GM23248 (cell line): ENCODE results near the gene ATP5PO. TPM values are rescaled to one million over a fixed set of nuclear protein-coding genes. Genes with fewer than 3 reads are reported as not detected.

Source experiments
- DNase-seq: peaks from one replicate; pipeline ENCODE4 v3.0.0-alpha.2; 2015
- H2AFZ ChIP-seq: fragments of 200-600 bp; sonication (generic); 2 replicates; pipeline ENCODE4 v1.6.1; 2016; ENCODE audit warnings: antibody characterized with exemption
- H3F3A ChIP-seq: fragments of 200-600 bp; sonication (generic); 2 replicates; pipeline ENCODE4 v1.6.1; 2016; ENCODE audit warnings: mild to moderate bottlenecking, antibody characterized with exemption, mixed run types; ENCODE audit not compliant: insufficient read depth
- H3K27ac ChIP-seq: fragments of 200-600 bp; sonication (generic); 2 replicates; pipeline ENCODE4 v1.5.1; 2016; ENCODE audit warnings: mild to moderate bottlenecking
- H3K27me3 ChIP-seq: fragments of 200-600 bp; sonication (generic); replicated peaks from 2 replicates; pipeline ENCODE4 v1.6.1; 2016; ENCODE audit warnings: mild to moderate bottlenecking; ENCODE audit not compliant: insufficient read depth
- H3K36me3 ChIP-seq: fragments of 200-600 bp; sonication (generic); 2 replicates; pipeline ENCODE4 v1.6.1; 2016; ENCODE audit warnings: low read depth, mild to moderate bottlenecking
- H3K4me1 ChIP-seq: fragments of 200-600 bp; sonication (generic); 2 replicates; pipeline ENCODE4 v1.6.1; 2016; ENCODE audit warnings: mild to moderate bottlenecking; ENCODE audit not compliant: insufficient read depth
- H3K4me2 ChIP-seq: fragments of 200-600 bp; sonication (generic); one replicate; pipeline ENCODE4 v1.6.1; 2016; ENCODE audit warnings: mild to moderate bottlenecking; ENCODE audit not compliant: unreplicated experiment
- H3K4me3 ChIP-seq: fragments of 200-600 bp; sonication (generic); 2 replicates; pipeline ENCODE4 v1.5.1; 2016; ENCODE audit warnings: mild to moderate bottlenecking
- H3K79me2 ChIP-seq: fragments of 200-600 bp; sonication (generic); 2 replicates; pipeline ENCODE4 v1.6.1; 2016; ENCODE audit warnings: mild to moderate bottlenecking; ENCODE audit not compliant: insufficient read depth
- H3K9ac ChIP-seq: fragments of 200-600 bp; sonication (generic); 2 replicates; pipeline ENCODE4 v1.6.1; 2016; ENCODE audit warnings: mild to moderate bottlenecking
- H3K9me2 ChIP-seq: fragments of 200-600 bp; sonication (generic); 2 replicates; pipeline ENCODE4 v1.6.1; 2016; ENCODE audit warnings: mixed run types, mild to moderate bottlenecking, moderate library complexity; ENCODE audit not compliant: insufficient read depth
- H3K9me3 ChIP-seq: fragments of 200-600 bp; sonication (generic); one replicate; pipeline ENCODE4 v1.6.1; 2017; ENCODE audit warnings: low read depth
- H4K20me1 ChIP-seq: fragments of 200-600 bp; sonication (generic); 2 replicates; pipeline ENCODE4 v1.6.0; 2016; ENCODE audit not compliant: insufficient read depth
- EZH2 ChIP-seq: fragments of 200-600 bp; sonication (generic); IDR thresholded peaks from 2 replicates; pipeline ENCODE4 v1.6.1; 2018; ENCODE audit warnings: antibody characterized with exemption, mild to moderate bottlenecking; ENCODE audit not compliant: insufficient read depth, poor library complexity, severe bottlenecking
- EZH2phosphoT487 ChIP-seq: fragments of 200-600 bp; sonication (generic); IDR thresholded peaks from 2 replicates; pipeline ENCODE4 v1.6.1; 2018; ENCODE audit warnings: antibody characterized with exemption, moderate library complexity, mild to moderate bottlenecking, low read depth; ENCODE audit not compliant: insufficient read depth
- WGBS, 2 experiments: methylation state at CpG; one replicate each; pipeline ENCODE4 v1.1.6; 2015 to 2017; ENCODE audit warnings: low lambda C conversion rate in 2 of 2, low coverage in 1 of 2; ENCODE audit errors: missing lambda C conversion rate in 2 of 2; 5-methylcytosine and 5-hydroxymethylcytosine counted together
- in situ Hi-C: fragments of 300-500 bp; cut with MboI; formaldehyde crosslinking; loops from 2 replicates; pipeline ENCODE4 v1.15.0; 2020
- polyA plus RNA-seq: library from polyadenylated mRNA; unstranded; fragments of >200 nt; fragmentation: Nextera tagmentation; extraction: Ambion mirVana; gene quantifications from 2 replicates; pipeline ENCODE4 v1.2.1, GENCODE V29; 2016
- total RNA-seq: library from RNA; depleted of rRNA; stranded (reverse); fragments of >200 nt; shearing (Covaris generic); gene quantifications from 2 replicates; pipeline ENCODE4 v1.2.3, GENCODE V29; 2014

Gene ATP5PO
- total and polyA plus RNA-seq, 2 experiments from 2014 or later = 122 to 237 TPM

GRCh38 chr21:33947451-33948095 is 32.0 kb upstream of the ATP5PO start:
- no peaks in the 10 kb centered on the region for H3K36me3 ChIP-seq
- peaks cover 18% of the 10 kb centered on the region for H3K4me1 ChIP-seq
- TF ChIP-seq EZH2phosphoT487 (no peak), EZH2 (no peak)
- DNase-seq = peak; percentile 99
- H3K9me2 ChIP-seq = no peaks in the 10 kb centered on the region
- no peaks in the 10 kb centered on the region for H3K79me2 ChIP-seq
- 3 to 4% methylated on average over 9 of the region's 9 CpGs for WGBS, 2 experiments
- H3K9me3 ChIP-seq = no peaks in the 10 kb centered on the region
- H2AFZ ChIP-seq = peak overlapping the region; percentile 55; the same call in 1 of the 2 replicates
- H4K20me1 ChIP-seq = no peaks in the 10 kb centered on the region
- peak overlapping the region; percentile 69 for H3K4me3 ChIP-seq
- in situ Hi-C loops = no loop called here
- peak overlapping the region; percentile 65 for H3K27ac ChIP-seq
- no peaks in the 10 kb centered on the region for H3K27me3 ChIP-seq
- H3K9ac ChIP-seq = peak overlapping the region; percentile 60
- H3K4me2 ChIP-seq = peak overlapping the region; percentile 88
- H3F3A ChIP-seq = peaks cover 11% of the 10 kb centered on the region; the same call in 1 of the 2 replicates

GRCh38 chr21:33945652-33946270 is 30.2 kb upstream of the ATP5PO start:
- TF ChIP-seq EZH2 = no peak
- no peak for TF ChIP-seq EZH2phosphoT487
- peaks cover 18% of the 10 kb centered on the region for H3K4me1 ChIP-seq
- no peaks in the 10 kb centered on the region for H3K79me2 ChIP-seq
- no peak overlapping the region for H3K4me3 ChIP-seq
- no peak overlapping the region for H3K27ac ChIP-seq
- WGBS, 2 experiments = 89 to 93% methylated on average over 2 of the region's 2 CpGs
- H4K20me1 ChIP-seq = no peaks in the 10 kb centered on the region
- H3K9me3 ChIP-seq = no peaks in the 10 kb centered on the region
- in situ Hi-C loops = no loop called here
- H3K27me3 ChIP-seq = no peaks in the 10 kb centered on the region
- H3K9ac ChIP-seq = no peak overlapping the region
- H3K36me3 ChIP-seq = no peaks in the 10 kb centered on the region
- H3F3A ChIP-seq = peaks cover 11% of the 10 kb centered on the region; the same call in 1 of the 2 replicates
- DNase-seq = no peak
- no peaks in the 10 kb centered on the region for H3K9me2 ChIP-seq
- no peak overlapping the region for H3K4me2 ChIP-seq
- no peak overlapping the region for H2AFZ ChIP-seq

GRCh38 chr21:33944185-33944763 is 28.7 kb upstream of the ATP5PO start:
- Histone ChIP-seq H3K4me3 (no peak overlapping the region), H3K9me2 (no peaks in the 10 kb centered on the region), H3K27me3 (no peaks in the 10 kb centered on the region), H3K9me3 (no peaks in the 10 kb centered on the region), H3K36me3 (no peaks in the 10 kb centered on the region), H2AFZ (no peak overlapping the region), H3K4me2 (no peak overlapping the region), H3K27ac (no peak overlapping the region), H3F3A (peaks cover 11% of the 10 kb centered on the region; the same call in 1 of the 2 replicates), H3K79me2 (no peaks in the 10 kb centered on the region), H4K20me1 (no peaks in the 10 kb centered on the region), H3K9ac (no peak overlapping the region), H3K4me1 (peaks cover 18% of the 10 kb centered on the region)
- 88 to 97% methylated on average over 1 of the region's 1 CpG for WGBS, 2 experiments
- in situ Hi-C loops = no loop called here
- DNase-seq = no peak
- TF ChIP-seq EZH2 = no peak
- no peak for TF ChIP-seq EZH2phosphoT487

- no peak overlapping the region for H3K4me2 ChIP-seq
- WGBS, 2 experiments = 92 to 94% methylated on average over 2 of the region's 2 CpGs
- DNase-seq = no peak
- peaks cover 9% of the 10 kb centered on the region; the same call in 1 of the 2 replicates for H3F3A ChIP-seq
- no peak overlapping the region for H2AFZ ChIP-seq
- TF ChIP-seq EZH2phosphoT487 (no peak), EZH2 (no peak)
- in situ Hi-C loops = no loop called here
- no peaks in the 10 kb centered on the region for H3K79me2 ChIP-seq
- H3K4me1 ChIP-seq = peaks cover 13% of the 10 kb centered on the region
- no peak overlapping the region for H3K27ac ChIP-seq
- no peaks in the 10 kb centered on the region for H3K9me2 ChIP-seq
- H3K9ac ChIP-seq = no peak overlapping the region
- H3K27me3 ChIP-seq = no peaks in the 10 kb centered on the region
- no peaks in the 10 kb centered on the region for H4K20me1 ChIP-seq
- H3K9me3 ChIP-seq = no peaks in the 10 kb centered on the region
- no peak overlapping the region for H3K4me3 ChIP-seq
- H3K36me3 ChIP-seq = no peaks in the 10 kb centered on the region
Observed at GRCh38 chr21:33943293-33943692, 27.7 kb upstream of the ATP5PO start.
